ENCODE measurements around the gene KIAA1549. TPM values are rescaled to one million over a fixed set of nuclear protein-coding genes. Genes with fewer than 3 reads are reported as not detected.

The KIAA1549 gene
- total and polyA plus RNA-seq, 2 of the 8 experiments (the other 6 are each of a cell fraction or from before 2014, with no cell fraction given) = 6.5 to 17.3 TPM

GRCh38 chr7:138864667-138865066 is 116.5 kb downstream of the KIAA1549 start (continued):
- no peak for TF ChIP-seq YY1 (IDR thresholded peaks at IDR 0.05; ENCODE audit: low read depth, low read length)
- TF ChIP-seq CREB1 (IDR thresholded peaks at IDR 0.05) = no peak
- no peak for TF ChIP-seq SUZ12 (IDR thresholded peaks at IDR 0.05; ENCODE audit: low read length)
- no peak for TF ChIP-seq USF2 (IDR thresholded peaks at IDR 0.05; ENCODE audit: low read length)

Data from H1 (cell line).